Cardiac fibroblast (primary cell): ENCODE results near the gene NEUROD2.

Source experiments
- DNase-seq, 2 donors: peaks; one replicate each; pipeline versions ENCODE4 v3.0.0 to v3.0.0-alpha.2; 2010; ENCODE audit warnings: low read depth in 2 of 2
- H3K4me3 ChIP-seq, 2 donors: replicated peaks in 1 of 2; 1 replicate in 1 of 2; 2 replicates in 1 of 2; pipeline ENCODE4 v1.5.1; 2011; ENCODE audit warnings: low read depth in 2 of 2, low read length in 2 of 2, mild to moderate bottlenecking in 2 of 2, moderate library complexity in 1 of 2
- TF ChIP-seq, protein P1 (sequence below): IDR thresholded peaks from one replicate; pipeline ENCODE4 v1.5.1; 2011; ENCODE audit warnings: low read depth, mild to moderate bottlenecking, low read length, inconsistent platforms

Gene NEUROD2

DNA sequence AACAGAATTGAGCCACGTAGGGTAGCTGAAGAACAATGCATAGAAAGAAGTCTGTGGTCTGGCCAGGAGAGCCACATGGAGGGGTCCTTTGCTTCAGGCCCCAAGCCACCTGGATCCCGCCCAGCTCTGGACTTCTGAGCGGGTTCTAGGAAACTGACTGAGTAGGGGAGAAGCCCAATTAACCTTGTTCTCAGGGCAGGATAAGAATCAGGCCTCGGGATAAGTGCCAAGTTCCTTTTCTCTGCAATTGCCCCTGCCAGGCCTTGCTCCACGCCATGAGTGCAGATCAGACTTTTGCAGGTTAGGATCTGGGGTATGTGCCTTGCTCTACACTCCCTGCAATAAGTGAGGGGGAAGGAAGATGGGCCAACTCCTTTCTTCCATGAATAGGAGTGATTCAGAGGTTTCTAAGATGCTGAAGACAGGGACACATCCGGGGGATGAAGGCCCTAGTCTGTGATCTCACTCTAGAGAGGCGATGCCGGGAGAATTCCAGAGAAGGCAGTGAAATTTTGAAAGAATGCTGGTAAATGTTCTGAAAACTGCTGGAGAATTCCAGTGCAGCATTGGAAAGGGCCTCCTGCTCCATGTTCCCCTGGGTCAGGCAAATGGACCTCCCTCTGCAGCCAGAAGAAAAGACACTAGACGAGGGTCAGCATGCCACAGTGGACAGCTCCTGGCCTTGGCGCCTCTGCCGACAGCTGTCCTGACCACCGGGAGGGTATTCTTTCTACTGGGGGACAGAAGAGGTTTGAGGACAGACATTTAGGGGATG lies 5.8 kb downstream of the NEUROD2 start:
- no peak for DNase-seq
- TF ChIP-seq, protein P1, sequence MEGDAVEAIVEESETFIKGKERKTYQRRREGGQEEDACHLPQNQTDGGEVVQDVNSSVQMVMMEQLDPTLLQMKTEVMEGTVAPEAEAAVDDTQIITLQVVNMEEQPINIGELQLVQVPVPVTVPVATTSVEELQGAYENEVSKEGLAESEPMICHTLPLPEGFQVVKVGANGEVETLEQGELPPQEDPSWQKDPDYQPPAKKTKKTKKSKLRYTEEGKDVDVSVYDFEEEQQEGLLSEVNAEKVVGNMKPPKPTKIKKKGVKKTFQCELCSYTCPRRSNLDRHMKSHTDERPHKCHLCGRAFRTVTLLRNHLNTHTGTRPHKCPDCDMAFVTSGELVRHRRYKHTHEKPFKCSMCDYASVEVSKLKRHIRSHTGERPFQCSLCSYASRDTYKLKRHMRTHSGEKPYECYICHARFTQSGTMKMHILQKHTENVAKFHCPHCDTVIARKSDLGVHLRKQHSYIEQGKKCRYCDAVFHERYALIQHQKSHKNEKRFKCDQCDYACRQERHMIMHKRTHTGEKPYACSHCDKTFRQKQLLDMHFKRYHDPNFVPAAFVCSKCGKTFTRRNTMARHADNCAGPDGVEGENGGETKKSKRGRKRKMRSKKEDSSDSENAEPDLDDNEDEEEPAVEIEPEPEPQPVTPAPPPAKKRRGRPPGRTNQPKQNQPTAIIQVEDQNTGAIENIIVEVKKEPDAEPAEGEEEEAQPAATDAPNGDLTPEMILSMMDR: no peak

DNA sequence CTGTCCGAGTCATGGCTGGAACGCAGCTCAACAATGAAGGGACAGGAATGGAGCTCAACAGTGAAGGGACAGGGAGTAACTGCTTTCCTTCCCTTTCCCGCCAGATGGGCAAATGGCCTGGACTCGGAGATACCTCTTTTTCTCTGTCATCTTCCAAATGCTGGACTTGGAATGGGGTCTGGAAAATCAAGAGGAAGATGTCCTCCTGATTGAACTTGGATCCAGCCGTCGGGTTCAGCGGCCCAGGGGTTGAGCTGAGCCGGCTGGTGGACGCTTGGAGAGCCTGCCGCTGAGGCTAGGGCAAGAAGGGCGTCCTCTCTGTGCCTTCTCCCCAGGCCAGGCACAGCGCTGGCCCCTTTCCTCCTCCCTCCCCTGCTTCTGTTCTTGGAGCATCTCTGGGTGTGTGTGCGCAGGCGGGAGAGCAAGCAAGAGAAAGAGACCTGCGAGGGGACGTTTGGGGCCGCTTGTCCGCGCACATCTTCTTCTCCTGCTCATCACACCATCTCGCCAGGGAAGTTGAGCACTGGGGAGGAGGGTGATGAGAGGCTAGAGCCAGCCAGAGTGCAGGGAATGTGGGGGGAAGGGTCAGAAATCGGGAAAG lies 6.6 kb downstream of the NEUROD2 start:
- no peak for DNase-seq
- TF ChIP-seq, protein P1: no peak
- H3K4me3 ChIP-seq: no peak overlapping the region

More for the DNA sequence above, 5.8 kb downstream of the NEUROD2 start:
- H3K4me3 ChIP-seq: no peak overlapping the region

DNA sequence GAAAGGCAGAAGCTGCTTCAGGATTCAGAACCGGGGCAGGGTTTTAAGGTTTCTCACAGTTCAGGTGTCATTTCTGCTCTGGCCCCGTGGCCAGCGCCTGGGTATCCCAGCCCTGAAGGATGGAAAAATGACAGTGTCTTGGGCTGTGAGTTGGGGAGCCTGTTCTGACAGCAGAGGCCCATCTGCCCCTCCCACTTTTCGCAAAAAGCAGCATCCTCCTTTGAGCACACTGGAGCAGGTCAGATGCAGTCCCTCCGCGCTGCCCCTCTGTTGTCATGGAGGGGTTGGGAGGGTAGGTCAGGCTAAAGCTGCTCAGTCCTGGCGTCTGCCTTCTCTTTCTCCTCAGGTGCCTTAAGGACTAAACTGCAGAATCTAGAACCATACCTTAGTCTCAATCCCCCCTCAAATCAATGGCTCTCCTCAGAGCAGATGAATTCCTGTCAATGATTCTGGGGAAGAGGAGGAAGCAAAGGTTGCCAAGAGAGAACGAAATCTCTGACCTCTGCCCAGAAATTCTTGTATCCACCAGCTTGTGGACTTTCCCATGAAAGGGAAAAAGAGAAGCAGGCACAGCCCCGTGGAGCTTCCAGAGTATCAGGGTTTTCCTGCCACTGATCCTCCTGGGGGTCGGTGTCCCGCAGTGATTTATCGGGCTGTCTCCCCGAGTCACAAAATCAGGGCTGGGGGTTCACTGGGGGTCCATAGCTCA lies 7.3 kb downstream of the NEUROD2 start:
- DNase-seq: no peak
- TF ChIP-seq, protein P1: no peak
- no peak overlapping the region for H3K4me3 ChIP-seq

DNA sequence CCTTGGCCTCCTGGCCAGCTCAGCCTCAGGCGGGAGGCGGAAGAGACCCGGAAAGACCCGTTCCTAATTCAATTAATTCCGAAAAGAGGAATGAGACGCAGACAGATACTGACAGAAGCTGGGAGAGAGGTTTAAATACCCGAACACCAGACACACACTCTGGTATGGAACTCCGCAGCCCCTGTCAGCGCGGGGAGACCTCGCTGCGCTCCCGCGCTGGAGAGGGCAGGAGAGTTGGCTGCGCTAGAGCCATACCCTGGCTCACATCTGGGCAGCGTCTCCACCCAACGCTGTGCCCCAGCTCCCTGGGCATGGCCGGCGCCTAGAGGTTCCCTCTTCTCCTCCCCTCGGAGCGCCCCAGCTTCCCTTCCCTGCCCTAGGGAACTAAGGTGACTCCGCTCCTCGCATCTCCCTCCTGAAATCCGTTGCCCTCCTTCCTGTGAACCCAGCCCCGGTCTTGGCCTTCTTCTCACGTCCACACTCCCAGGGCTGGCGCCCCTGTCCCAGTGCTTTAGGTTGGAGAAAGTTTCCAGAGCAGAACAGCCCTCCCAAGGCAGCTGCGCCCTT lies 8.0 kb downstream of the NEUROD2 start:
- TF ChIP-seq, protein P1: no peak
- DNase-seq: no peak

DNA sequence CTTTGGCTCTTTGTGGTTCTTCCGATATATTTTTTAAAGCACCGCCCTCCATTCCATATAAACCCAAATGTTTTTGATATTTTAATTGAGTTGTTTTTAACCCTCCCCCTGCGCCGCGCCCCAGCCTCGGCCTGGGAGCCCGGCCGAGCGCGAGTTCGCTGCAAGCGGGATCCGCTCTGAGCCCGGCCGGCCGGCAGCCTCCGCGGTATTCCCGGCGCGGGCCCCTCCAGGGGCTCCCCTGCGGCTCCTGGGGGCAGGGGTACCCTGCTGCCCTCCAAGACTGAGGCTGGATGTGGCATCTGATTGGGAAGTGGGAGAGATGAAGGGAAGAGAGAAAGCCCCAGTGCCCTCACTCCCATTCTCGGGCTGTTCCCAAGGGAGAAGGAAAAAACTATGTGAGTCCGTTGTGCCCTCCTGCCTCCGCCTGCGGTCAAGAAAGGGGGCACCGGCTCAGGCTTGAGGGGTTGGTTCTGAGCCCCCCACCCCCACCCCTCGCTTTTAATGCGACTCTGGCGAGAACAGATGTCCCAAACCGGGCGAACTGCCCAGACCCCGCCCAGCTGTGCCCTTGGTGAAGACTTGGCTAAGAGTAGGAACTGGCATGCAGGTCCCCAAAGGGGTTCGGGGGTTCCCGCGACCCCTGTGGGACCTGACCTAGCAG lies 8.6 kb downstream of the NEUROD2 start:
- DNase-seq: no peak
- H3K4me3 ChIP-seq: no peak overlapping the region
- TF ChIP-seq, protein P1: no peak

More for the DNA sequence above, 8.0 kb downstream of the NEUROD2 start:
- no peak overlapping the region for H3K4me3 ChIP-seq

DNA sequence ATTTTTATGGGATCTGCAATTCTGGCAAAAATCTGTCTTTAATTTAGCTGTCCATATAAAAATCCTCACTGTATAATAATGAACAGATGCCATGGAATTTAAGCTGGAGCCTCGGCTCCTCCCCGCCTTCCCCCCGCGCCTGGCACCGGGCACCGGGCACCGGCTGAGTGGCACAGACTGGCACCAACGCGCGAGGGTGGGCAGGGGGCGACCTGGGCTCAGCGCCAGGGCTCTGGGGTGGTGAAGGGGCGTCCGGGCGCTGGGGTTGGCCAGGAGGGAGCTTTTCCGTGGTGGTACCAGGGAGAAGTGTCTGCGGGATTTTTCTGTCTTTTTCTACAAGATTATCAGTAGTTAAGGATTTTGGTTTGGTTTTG lies 9.1 kb downstream of the NEUROD2 start:
- TF ChIP-seq, protein P1: no peak
- H3K4me3 ChIP-seq: no peak overlapping the region
- DNase-seq: no peak
